Stimulated activated CD4-positive, alpha-beta T cell treated with anti-CD3 and anti-CD28 coated beads, Interleukin-2, amount 100 ng/mL, for 24 hours (primary cell): ENCODE measurements around the gene DLGAP1.
"Not testable (repeated sequence)": the region's sequence is repeated elsewhere in the genome, so short reads cannot be mapped to it uniquely, and the experiment has no call there.

Experiments
- DNase-seq, 2 donors: peaks; one replicate each; pipeline ENCODE4 v3.0.0-alpha.2; 2020

Gene DLGAP1

DNA sequence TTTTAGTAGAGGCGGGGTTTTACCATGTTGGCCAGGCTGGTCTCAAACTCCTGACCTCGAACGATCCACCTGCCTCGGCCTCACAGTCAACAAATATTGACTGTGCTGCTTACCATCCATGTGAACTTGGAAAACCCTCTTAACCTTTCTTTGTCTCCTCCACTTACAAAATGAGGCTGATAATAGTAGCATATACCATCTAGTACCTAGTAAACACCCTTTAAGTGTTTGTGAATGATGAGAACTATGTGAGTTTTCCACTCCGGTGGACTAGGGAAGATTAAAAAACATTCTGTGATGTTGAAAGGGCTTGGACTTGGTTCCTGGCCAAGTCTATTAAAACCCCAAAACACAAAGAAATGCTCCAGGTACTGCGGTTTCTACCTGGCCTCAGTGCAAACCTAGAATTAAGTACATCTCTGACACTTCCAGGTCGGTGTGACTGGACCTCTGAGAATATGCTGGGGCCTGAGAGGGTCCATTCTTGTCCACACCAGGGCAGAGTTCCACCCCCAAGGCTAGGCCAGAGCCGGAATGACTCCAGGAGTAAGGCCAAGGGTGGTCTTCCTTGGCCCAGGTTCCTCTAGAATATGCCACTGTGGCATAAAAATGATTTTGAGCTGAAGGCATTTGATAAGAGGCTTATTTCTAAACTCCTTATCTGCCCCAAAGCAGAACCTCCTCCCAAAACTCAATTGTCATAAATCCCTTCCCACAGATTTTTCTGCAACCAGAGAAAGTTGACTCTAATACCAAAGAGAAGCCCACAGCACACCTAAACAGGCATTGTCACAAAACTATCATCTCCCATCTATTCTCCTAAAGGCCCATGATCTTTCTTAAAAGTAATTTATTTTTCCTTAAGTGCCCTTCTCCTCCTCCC lies 787.6 kb downstream of the DLGAP1 start:
- DNase-seq = no peak

DNA sequence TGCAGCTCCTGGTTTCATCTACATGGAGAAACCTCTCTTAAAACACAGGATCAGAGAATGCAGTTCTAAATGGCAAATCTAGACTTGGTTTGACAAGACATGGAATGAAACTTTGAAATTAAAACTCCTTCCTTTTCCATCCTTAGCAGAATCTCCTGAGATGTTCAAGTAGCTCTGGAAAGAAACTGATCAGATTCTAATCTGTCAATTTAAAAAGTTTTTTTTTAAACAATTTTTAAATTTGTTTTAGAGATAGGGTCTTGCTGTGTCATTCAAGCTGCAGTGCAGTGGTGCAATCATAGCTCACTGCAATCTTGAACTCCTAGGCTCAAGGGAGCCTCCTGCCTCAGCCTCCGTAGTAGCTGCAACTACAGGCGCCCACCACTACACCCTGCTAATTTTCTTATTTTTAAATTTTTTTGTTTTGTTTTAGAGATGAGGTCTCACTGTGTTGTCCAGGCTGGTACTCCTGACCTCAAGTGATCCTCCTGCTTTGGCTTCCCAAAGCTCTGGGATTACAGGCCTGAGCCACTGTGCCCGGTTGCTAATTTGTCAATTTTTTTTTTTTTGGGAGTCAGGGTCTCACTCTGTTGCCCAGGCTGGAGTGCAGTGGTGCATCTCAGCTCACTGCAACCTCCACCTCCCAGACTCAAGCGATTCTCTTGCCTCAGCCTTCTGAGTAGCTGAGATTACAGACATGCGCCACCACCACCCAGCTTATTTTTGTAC lies 788.4 kb downstream of the DLGAP1 start:
- DNase-seq = no peak

DNA sequence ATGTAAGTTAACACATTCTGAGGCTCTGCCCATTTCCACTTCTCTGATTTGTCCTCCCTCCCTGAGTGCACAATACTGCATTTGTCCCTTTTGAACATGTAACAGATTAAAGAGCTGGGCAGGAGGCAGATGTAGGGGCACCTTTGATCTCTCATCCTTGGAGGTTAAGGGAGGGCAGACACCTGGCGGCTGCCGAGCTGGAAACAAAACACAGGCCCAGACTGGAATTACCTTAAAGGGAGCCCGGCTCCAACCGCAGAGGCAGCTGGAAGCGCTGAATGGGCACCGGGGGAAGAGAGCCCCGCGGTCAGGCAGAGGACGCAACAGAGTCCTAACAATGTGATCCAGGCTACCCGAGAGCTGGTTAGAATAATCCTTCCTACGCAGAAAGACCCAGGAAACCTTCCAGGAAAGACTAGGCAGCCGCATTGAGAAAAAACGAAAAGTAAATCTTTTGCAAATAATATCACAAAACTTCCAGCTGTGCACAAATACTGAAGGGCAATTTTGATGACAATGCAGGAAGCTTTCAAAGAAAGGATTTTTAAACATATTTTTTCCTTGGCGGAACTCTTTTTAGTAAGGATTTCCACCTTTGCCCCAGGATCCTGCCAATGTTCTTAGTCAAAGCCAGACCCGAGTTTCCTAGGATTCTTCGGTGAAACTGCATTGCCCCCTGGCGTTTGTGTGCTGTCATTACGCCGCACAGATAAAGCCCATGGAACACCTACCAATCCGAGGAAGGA lies 789.2 kb downstream of the DLGAP1 start:
- peak; percentile 79 for DNase-seq

DNA sequence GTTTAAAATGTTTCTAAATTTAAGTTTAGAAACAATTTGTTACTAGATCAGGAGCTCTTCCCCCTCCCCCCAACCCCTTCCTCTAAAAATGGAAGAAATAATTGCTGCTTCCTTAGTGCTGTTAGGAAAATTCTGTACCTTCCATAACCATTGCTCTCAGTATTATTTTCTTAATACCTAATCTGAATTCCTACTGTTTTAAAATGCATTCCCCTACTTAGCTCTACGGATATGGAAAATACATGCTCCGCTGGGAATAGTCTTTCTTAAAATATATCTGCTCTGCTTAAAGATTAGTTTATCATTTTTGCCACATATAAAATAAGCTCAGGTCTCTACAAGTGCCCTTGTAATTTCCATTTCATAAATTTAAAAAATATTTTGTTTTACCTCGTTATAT lies 789.9 kb downstream of the DLGAP1 start:
- DNase-seq = no peak

DNA sequence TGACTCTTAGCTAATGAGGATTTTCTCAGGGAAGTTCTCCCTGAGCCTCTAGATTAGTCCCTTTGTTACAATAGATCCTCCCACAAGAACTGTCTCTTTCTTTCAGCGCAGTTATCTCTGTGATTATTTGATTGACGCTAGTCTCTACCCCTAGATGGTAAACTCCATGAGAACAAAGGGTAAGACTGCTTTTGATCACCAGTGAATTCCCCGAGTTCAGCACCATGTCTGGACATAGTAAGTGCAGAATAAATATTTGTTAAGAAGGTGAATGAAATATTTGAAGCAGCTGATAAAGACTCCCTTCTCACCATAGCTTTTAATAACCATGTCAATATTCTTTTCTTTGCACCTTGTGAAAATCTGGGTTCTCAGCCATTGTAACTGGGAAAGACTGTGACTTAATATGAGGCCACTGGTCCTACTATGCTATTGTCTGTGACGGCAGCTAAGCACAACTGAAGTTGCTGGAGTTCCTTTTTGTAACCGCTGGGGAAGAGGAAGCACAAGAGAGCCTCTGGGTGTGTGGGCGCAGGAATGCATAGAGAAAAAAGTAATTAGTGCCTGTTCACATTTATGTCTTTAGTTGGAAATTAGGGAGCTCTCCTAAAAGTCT lies 790.4 kb downstream of the DLGAP1 start:
- no peak for DNase-seq

DNA sequence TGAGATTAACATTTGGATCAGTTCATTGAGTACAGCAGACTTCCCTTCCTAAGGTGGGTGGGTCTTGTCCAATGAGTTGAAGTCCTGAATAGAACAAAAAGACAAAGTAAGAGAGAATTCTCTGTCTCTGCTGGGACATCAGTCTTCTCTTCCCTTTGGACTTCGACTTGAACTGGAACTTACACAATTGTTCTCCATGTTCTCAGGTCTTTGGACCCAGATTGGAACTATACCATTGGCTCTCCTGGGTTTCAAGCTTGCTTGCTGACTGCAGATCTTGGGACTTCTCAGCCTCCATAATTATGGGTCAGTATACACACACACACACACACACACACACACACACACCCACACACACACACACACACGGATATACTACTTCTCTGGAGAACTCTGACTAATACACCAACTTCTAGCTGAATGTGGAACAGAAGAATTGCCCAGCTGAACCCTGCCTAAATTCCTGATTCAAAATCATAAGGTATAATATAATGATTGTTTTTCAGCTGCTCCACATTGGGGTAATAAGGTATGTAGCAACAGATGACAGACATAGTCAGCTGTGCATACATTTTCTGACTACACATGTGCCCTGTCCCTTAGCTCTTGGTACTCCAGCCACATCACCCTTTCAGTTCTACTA lies 791.1 kb downstream of the DLGAP1 start:
- no peak for DNase-seq

DNA sequence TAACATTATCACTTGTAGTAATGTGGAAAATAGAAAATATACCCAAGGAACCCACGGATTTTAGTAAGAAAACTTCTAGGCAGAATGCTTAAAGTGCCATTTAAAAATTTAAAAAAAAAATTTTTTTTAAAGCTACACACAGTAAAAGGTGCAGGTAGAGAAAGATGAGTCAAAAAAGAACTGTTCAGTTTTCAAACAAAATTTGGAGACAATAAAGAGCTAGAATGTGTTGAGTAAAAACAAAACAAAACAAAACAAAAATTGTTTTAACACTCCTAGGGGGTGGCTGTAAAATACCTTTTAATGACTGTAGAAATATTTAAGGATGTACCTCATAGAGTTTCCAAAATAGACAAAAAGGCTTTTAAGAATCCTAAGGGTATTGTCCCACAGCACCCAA lies 793.1 kb downstream of the DLGAP1 start:
- DNase-seq = no peak

DNA sequence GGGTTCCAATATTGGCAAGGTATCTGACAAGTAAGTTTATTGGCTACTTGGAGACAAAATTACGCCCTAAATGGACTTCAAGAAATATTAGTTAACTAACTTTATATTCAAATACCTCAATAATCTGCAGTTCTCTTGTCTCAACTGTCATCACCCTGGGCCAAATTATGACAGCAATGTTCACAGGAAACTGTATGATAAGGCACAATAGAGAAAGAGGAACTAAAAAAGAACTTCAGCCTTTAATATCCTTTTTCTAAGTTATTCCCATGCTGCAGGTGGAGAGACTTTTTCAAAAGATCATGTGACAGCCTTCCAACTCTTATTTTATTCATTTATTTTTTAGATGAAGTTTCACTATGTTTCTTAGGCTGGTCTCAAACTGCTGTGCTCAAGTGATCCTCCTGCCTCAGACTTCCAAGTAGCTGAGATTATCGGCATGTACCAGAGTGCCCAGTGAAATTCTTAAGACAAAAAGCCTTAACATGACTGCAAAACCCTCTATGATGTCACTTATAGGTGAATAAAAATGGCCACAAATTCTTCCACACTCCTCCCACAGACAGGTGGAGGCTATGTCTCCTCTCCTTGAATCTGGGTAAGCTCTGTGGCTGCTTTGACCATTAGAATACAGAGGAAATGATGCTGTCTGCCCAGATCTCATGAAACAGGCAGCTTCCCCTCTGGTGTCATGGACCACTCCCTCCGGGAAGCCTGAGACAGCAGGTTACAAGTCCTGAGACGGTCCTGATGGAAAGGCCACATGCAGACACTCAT lies 794.2 kb downstream of the DLGAP1 start:
- DNase-seq = no peak

DNA sequence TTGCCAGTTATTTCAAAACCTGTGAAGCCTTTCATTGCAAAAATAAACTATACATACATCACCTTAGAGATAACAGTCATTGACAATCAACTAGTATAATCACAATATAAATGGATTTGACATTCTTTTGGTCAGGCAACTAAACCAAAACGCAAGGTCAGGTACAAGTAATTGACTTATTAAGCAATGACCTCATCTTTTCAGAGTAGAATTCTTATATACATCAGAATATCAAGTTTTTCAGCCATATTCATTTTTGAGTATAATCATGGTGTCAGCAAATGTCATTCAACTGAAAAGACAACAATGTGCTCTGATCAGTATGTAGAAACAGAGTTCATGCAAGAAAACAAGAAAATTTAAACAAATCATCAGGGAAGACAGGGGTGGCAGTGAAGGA lies 796.6 kb downstream of the DLGAP1 start:
- DNase-seq = no peak

DNA sequence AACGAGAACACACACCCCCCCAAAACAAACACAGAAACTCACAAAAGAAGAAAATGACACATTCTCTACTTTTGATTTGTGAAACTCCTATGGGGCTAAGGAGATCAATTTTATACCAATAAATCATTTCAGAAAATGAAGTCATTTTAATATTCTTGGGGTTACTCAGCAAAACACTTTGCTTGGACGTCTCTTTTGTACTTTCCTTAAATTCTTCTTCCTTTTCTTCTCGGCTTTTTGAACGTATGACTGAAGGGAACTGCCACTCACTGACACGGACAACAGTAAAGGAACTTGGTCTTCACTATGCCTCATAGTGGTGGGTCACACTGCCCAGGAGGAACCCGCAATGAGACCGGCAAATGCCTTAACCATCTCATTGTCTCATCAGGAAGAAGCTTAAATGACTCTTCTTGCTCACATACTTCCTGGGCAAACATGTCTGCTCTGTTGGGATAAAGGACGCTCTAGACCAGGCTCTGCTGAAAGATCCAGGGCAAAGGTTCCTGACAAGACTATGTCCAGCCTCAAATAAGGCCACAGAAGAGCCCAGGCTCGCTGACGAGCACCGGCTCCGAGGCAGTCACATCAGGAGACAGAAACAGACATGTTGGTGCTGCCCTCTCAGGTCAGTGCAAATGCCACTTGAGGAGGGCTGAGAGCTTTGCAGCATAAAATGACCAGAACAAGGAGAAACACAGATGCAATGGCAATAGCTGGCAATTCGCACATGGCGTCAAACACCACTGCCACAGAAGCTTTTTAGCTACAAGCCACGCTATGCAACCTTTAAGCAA lies 799.7 kb downstream of the DLGAP1 start:
- no peak for DNase-seq

DNA sequence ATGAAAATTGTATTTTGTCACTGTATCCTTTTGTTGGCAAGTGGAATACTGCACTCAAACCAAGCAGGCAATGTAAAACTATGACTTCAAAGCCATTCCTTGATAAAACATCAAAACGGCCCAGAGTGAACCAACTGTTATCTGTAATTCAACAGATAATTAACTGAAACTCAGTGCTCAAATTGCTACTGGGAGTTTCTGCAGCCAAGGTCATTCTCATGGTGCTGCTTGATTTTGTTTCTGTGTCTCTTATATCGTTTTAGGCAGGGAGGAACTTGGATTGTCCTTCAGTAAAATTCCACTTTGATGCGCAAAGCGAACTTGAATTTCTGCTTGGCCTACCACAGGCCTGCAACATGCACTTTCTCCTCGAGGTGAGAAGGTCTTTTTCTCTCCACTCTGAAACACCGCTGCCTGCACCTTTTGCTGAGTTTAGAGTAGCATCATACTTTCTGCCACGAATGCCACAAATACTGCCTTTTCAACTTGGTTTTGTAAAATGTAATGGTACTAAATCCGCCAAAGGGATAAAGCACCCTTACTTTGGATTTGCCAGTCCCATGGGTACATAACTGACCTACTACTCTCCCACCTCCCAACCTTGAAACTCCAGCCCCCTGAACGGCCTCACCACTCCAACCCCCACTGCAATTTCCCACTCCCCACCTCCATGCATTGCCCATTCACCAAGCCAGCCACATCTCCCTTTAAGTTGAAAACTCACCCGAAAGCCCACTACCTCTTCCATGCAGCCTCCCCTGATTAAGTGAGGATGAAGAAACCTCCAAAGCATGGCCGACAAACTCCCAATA lies 800.5 kb downstream of the DLGAP1 start:
- no peak for DNase-seq

DNA sequence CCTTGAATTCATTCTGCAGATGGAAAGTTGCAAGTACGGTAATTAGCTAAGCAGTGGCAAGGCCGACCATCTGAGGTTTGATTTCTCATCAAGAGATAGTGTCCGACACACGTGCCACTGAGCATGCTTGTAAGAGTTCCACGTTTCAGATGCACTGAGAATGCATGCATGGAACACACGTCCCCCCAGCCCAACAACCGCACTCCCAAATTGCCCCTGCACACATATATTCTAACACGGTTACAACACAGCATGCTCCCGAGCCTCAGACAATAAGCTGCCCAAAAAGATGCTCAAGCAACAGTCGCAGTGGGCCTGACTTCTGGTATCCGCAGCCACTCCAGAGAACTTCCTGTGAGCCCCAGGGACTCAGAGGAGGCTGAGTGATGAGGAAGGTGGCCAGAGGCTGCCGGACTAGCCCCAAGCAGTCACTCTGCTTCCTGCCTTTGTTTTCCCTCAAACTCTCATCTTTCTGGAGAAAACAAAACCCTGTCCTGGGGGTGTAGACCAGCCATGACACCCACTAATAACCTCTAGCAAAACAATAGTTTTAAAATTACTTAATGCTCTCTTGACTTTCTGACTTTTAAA lies 801.2 kb downstream of the DLGAP1 start:
- no peak for DNase-seq

DNA sequence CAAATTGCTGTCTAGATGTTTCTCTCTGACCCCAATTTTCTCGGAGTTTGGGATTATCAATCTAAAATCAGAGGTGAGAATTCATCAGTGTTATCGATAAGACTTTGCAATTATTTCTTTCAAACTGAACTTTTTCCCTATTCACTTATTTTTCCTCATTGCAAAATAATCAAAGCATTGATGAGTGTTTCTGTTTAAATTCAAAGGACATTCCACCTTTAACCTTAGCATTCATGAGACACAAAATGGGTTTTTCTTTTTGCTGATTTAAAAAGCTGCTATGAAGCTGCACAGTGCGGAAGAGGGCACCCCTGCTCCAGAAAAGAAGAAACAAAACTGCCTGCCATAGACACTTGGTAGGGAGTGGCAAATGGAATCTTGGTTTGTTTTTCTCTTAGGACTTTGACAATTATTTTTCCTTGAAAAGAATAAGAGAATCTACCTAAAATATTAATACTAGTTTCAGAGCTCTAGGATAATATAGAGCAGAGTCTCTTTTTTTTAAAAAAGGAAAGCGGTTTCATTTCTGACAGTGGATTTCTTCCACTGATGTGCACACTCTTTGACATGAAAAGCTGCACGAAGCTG lies 801.8 kb downstream of the DLGAP1 start:
- DNase-seq = no peak

DNA sequence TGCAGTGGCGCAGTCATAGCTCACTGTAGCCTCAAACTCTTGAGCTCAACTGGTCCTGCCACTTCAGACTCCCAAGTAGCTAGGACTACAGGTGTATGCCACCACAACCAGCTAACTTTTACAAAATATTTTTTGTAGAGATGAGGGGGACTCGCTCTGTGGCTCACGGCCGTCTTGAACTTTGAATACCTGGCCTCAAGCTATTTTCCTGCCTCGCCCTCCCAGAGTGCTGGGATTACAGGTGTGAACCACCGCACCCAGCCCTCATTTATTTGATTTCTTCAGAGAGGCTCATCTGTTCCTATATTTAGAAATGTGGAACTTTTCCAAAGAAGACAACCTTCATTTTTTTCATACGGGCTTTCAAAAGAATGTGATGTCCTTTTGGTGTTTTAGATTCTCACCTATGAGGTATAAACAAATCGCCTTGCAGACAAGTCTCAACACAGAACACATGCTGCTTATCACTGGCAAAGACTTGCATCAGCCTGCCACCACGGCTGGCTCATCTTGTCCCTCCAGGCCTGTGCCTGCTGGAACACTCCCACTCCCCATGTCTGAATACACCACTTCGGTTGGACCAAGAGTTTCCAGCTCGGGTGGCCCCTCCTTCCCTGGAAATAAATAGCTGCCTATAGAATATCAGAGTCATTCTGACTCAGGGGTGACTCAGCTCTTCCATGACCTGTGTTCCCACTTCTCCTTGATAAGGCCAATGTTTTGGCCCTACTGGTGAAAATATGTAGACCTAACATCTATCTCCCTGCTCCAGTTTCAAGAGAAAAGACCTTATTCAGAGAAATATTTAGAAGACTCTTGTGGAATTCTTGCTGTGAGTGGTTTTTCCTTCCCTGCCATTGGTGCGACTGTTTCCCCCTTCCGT lies 802.5 kb downstream of the DLGAP1 start:
- peak; percentile 72 to 76 for DNase-seq

DNA sequence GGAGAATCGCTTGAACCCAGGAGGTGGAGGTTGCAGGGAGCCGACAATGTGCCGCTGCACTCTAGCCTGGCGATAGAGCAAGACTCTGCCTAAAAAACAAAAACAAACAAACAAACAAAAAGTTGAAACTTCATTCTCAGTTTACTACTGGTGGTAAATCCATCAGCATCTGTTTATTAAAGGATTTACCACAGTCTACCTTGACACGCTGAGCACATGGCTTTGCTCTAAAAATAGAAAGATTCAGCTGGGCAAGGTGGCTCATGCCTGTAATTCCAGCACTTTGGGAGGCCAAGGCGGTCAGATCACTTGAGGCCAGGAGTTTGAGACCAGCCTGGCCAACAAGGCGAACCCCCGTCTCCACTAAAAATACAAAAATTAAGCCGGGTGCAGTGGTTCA lies 803.8 kb downstream of the DLGAP1 start:
- DNase-seq = no peak

DNA sequence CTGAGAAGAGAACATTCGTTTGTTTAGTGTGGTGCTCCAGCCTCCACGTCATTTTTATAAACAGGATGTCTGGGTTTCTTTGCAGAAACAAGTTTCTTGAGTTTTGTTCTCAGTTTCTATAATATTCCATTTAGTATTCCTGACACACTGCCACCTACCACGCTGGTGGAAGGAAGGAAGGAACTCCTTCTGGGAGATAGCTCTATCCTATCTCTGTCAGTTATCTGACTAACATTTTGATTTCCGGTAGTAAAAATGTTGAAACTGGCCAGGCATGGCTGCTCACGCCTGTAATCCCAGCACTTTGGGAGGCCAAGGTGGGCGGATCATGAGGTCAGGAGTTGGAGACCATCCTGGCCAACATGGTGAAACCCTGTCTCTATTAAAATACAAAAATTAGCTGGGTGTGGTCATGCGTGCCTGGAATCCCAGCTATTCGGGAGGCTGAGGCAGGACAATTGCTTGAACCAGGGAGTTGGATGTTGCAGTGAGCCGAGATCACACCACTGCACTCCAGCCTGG lies 804.5 kb downstream of the DLGAP1 start:
- not testable (repeated sequence) for DNase-seq

DNA sequence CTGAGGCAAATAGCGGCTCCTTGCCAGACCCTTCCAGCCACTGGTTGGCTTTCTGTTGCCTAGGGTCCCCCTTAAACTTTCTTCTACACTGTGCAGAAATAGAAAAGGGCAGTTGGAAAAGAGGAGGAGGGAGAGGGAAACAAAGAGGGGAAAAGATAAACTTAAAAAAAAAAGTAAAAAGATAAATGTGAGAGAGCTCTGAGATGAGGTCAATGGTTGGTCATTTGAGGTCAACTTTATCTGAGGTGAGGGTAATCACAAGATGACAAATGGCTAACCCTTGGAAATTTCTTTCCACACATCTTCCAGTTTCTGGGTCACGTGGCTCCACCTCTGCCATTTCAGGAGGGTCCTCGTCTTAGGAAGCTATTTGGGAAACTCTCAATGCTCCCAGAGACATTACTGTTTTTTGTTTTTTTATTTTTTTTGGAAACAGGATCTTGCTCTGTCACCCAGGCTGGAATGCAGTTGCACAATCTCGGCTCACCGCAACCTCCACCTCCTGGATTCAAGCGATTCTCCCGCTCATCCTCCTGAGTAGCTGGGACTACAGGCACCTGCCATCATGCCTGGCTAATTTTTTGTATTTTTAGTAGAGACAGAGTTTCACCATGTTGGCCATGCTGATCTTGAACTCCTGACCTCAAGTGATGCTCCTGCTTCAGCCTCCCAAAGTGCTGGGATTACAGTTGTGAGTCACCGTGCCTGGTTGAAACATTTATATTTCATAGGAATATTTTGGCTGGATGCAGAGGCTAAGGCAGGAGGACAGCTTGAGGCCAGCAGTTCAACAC lies 805.3 kb downstream of the DLGAP1 start:
- DNase-seq = no peak
